HG03280 (cell line): ENCODE measurements around the gene PCP2.

Experiments used
- ATAC-seq: cut with Tn5 transposase; IDR thresholded peaks from one replicate; pipeline ENCODE4 v1.9.1; 2021; ENCODE audit warnings: mild to moderate bottlenecking, moderate library complexity; ENCODE audit not compliant: unreplicated experiment

Gene PCP2

GRCh38 chr19:7602240-7602934 lies 31.1 kb downstream of the PCP2 start:
- ATAC-seq: no peak

- no peak for ATAC-seq
These were observed 32.8 kb downstream of the PCP2 start for GRCh38 chr19:7600721-7601120.

- no peak for ATAC-seq
These were observed 35.3 kb downstream of the PCP2 start for GRCh38 chr19:7598180-7598579.

- ATAC-seq: no peak
These were observed 35.8 kb downstream of the PCP2 start for GRCh38 chr19:7597689-7598088.

- ATAC-seq: no peak
These were observed 37.1 kb downstream of the PCP2 start for GRCh38 chr19:7596211-7596937.

- ATAC-seq: no peak
These were observed 37.9 kb downstream of the PCP2 start, which contains the start of gene CAMSAP3 for GRCh38 chr19:7595466-7596133. Gene CAMSAP3, plus strand, starts transcription at chr19:7595863. Its CDS starts 140 bp downstream, at chr19:7596003.

- no peak for ATAC-seq
These were observed 43.3 kb downstream of the PCP2 start for GRCh38 chr19:7590256-7590655.

- no peak for ATAC-seq
These were observed 43.7 kb downstream of the PCP2 start for GRCh38 chr19:7589822-7590221.

GRCh38 chr19:7582446-7582845 lies 51.1 kb downstream of the PCP2 start:
- no peak for ATAC-seq
